Right renal cortex interstitium (tissue), 3 donors: Measurements from ENCODE around the gene UVRAG. TPM values are rescaled to one million over a fixed set of nuclear protein-coding genes. Genes with fewer than 3 reads are reported as not detected.
"Not testable (repeated sequence)": the region's sequence is repeated elsewhere in the genome, so short reads cannot be mapped to it uniquely, and the experiment has no call there.

ENCODE experiments used
- DNase-seq, 3 donors: peaks; one replicate each; pipeline ENCODE4 v3.0.0-alpha.2; 2013; ENCODE audit warnings: low read depth in 3 of 3, low spot score in 2 of 3
- polyA plus RNA-seq, 3 donors: library from polyadenylated mRNA; unstranded; fragments of 120-200 nt; gene quantifications; one replicate each; pipeline ENCODE4 v1.2.1, GENCODE V29; 2013; ENCODE audit not compliant: insufficient read length in 3 of 3

The UVRAG gene
- polyA plus RNA-seq, 3 donors: 16.4 to 19.5 (median 17.5) TPM

GRCh38 chr11:75834728-75835127, 19.7 kb downstream of the UVRAG start:
- no peak for DNase-seq

GRCh38 chr11:75836417-75836816, 21.4 kb downstream of the UVRAG start:
- no peak for DNase-seq

- no peak for DNase-seq
Observed at GRCh38 chr11:75839851-75840250, 24.8 kb downstream of the UVRAG start.

GRCh38 chr11:75840522-75840921, 25.5 kb downstream of the UVRAG start:
- DNase-seq: no peak

- DNase-seq: no peak
Observed at GRCh38 chr11:75841739-75842138, 26.7 kb downstream of the UVRAG start.

GRCh38 chr11:75845324-75845723, 30.3 kb downstream of the UVRAG start:
- no peak for DNase-seq

- no peak for DNase-seq
Observed at GRCh38 chr11:75849894-75850293, 34.9 kb downstream of the UVRAG start.

GRCh38 chr11:75850787-75851186, 35.8 kb downstream of the UVRAG start:
- DNase-seq: no peak

- DNase-seq: no peak
Observed at GRCh38 chr11:75851203-75851602, 36.2 kb downstream of the UVRAG start.

- DNase-seq: no peak
Observed at GRCh38 chr11:75852406-75853017, 37.5 kb downstream of the UVRAG start.

- not testable (repeated sequence) for DNase-seq
Observed at GRCh38 chr11:75853563-75853962, 38.6 kb downstream of the UVRAG start.

- no peak for DNase-seq
Observed at GRCh38 chr11:75853971-75854370, 39.0 kb downstream of the UVRAG start.

GRCh38 chr11:75855206-75855605, 40.2 kb downstream of the UVRAG start:
- DNase-seq: no peak

- DNase-seq: no peak
Observed at GRCh38 chr11:75856912-75857311, 41.9 kb downstream of the UVRAG start.

- no peak for DNase-seq
Observed at GRCh38 chr11:75858042-75858441, 43.0 kb downstream of the UVRAG start.

- DNase-seq: no peak
Observed at GRCh38 chr11:75858613-75859012, 43.6 kb downstream of the UVRAG start.

- DNase-seq: no peak
Observed at GRCh38 chr11:75859614-75860013, 44.6 kb downstream of the UVRAG start.

- no peak for DNase-seq
Observed at GRCh38 chr11:75862437-75862836, 47.4 kb downstream of the UVRAG start.

GRCh38 chr11:75867778-75868374, 52.9 kb downstream of the UVRAG start:
- DNase-seq: no peak

- no peak for DNase-seq
Observed at GRCh38 chr11:75868990-75869389, 54.0 kb downstream of the UVRAG start.

- DNase-seq: no peak
Observed at GRCh38 chr11:75869661-75870455, 54.8 kb downstream of the UVRAG start.

GRCh38 chr11:75872887-75873416, 57.9 kb downstream of the UVRAG start:
- DNase-seq: no peak
